GM23338 (cell line): Measurements from ENCODE around the gene PGAP3.

Experiments used
- CREB1 ChIP-seq: fragments of 250-450 bp; sonication (Bioruptor Pico); IDR thresholded peaks from 2 replicates; pipeline ENCODE4 v1.5.0; 2020; ENCODE audit warnings: low read depth, mild to moderate bottlenecking, moderate library complexity
- CTCF ChIP-seq, 2 experiments: fragments of 200-600 bp in 1 of 2; sonication (generic) in 1 of 2; conservative IDR thresholded peaks; 2 replicates each; pipeline versions ENCODE4 v1.5.1 to v1.6.1; 2016 to 2017; ENCODE audit warnings: antibody characterized with exemption in 2 of 2, low read depth in 2 of 2, mild to moderate bottlenecking in 2 of 2, moderate library complexity in 1 of 2
- ETS1 ChIP-seq: IDR thresholded peaks from 2 replicates; pipeline ENCODE4 v1.6.1; 2016; ENCODE audit warnings: antibody characterized with exemption
- EZH2 ChIP-seq: fragments of 200-600 bp; sonication (generic); IDR thresholded peaks from one replicate; pipeline ENCODE4 v1.8.0; 2017; ENCODE audit warnings: antibody characterized with exemption, mild to moderate bottlenecking, low read depth; ENCODE audit not compliant: unreplicated experiment
- EZH2phosphoT487 ChIP-seq: fragments of 200-600 bp; sonication (generic); IDR thresholded peaks from one replicate; pipeline ENCODE4 v1.8.1; 2018; ENCODE audit warnings: antibody characterized with exemption; ENCODE audit not compliant: unreplicated experiment
- JUNB ChIP-seq: IDR thresholded peaks from one replicate; pipeline ENCODE4 v1.6.1; 2016; ENCODE audit warnings: antibody characterized with exemption; ENCODE audit not compliant: unreplicated experiment
- NANOG ChIP-seq: IDR thresholded peaks from 2 replicates; pipeline ENCODE4 v1.6.1; 2016; ENCODE audit warnings: antibody characterized with exemption, borderline replicate concordance
- POLR2AphosphoS5 ChIP-seq: IDR thresholded peaks from 2 replicates; pipeline ENCODE4 v1.6.1; 2016; ENCODE audit warnings: antibody characterized with exemption, low read depth
- STAT1 ChIP-seq: IDR thresholded peaks from one replicate; pipeline ENCODE4 v1.6.1; 2016; ENCODE audit warnings: antibody characterized with exemption; ENCODE audit not compliant: unreplicated experiment
- TF ChIP-seq, protein P1 (sequence below): IDR thresholded peaks from one replicate; pipeline ENCODE4 v1.6.1; 2018; ENCODE audit warnings: antibody characterized with exemption; ENCODE audit not compliant: unreplicated experiment

- TF ChIP-seq CTCF (conservative IDR thresholded peaks at IDR 0.05; ENCODE audit: low read depth in 2 of 2) (no peak), EZH2 (no peak), POLR2AphosphoS5 (no peak), EZH2phosphoT487 (no peak), CREB1 (CRISPR knock-in tag) (no peak), ETS1 (no peak), NANOG (no peak), STAT1 (no peak), JUNB (no peak)
- TF ChIP-seq, protein P1, sequence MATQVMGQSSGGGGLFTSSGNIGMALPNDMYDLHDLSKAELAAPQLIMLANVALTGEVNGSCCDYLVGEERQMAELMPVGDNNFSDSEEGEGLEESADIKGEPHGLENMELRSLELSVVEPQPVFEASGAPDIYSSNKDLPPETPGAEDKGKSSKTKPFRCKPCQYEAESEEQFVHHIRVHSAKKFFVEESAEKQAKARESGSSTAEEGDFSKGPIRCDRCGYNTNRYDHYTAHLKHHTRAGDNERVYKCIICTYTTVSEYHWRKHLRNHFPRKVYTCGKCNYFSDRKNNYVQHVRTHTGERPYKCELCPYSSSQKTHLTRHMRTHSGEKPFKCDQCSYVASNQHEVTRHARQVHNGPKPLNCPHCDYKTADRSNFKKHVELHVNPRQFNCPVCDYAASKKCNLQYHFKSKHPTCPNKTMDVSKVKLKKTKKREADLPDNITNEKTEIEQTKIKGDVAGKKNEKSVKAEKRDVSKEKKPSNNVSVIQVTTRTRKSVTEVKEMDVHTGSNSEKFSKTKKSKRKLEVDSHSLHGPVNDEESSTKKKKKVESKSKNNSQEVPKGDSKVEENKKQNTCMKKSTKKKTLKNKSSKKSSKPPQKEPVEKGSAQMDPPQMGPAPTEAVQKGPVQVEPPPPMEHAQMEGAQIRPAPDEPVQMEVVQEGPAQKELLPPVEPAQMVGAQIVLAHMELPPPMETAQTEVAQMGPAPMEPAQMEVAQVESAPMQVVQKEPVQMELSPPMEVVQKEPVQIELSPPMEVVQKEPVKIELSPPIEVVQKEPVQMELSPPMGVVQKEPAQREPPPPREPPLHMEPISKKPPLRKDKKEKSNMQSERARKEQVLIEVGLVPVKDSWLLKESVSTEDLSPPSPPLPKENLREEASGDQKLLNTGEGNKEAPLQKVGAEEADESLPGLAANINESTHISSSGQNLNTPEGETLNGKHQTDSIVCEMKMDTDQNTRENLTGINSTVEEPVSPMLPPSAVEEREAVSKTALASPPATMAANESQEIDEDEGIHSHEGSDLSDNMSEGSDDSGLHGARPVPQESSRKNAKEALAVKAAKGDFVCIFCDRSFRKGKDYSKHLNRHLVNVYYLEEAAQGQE: no peak
These were observed 48.0 kb downstream of the PGAP3 start for GRCh38 chr17:39639566-39640458.
